ENCODE results near the gene ABI1. TPM values are rescaled to one million over a fixed set of nuclear protein-coding genes. Genes with fewer than 3 reads are reported as not detected.

The ABI1 gene
- total RNA-seq, 4 donors from 2014 or later: 29.9 to 54.5 (median 47.8) TPM

DNA sequence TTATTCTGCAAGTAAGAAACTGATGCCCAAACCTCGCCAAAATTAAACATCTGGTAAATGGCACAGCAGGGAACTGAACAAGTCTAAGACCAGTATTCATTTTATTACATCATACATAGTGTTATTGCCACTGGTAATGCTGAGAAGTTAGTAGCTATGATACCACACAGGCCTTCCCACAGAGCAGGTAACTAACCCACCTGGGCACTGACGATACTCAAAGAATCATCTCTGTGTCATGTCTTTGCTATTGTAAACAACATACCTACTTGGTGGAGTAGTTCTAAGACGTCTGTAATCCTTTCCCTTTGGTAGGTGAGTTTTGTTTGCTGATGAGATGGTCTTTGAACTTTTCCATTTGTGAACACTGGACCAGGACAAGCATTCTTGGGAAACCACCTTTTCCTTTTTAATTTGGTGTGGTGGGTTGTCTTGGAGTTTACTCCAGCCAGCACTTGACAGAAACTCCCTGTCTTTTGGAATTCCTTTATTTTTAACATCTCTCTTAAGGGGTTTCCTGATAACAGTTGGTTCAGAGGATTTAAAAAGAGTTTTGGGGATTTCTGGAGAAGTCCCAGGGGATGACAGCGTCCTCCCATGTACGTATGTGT, 122.4 kb downstream of the ABI1 start:
- H3K36me3 ChIP-seq: peaks cover 0 to 24% (median 0%) of the 10 kb centered on the region in 4 donors
- in situ Hi-C loops (cut with MboI; ENCODE audit: low pct_ligation_motif_present in 1 of 4, low pct_unique_long_range_greater_than_20kb in 1 of 4, low sequenced_read_pairs in 3 of 4) (loop anchor here in 1 of 4 donors (25.0 kb wide), 1 partner anchor 124 kb away; the partner anchor contains the start of gene ABI1), intact Hi-C loops (cut with DNase I; ENCODE audit: low total_unique reads) (no loop called here)
- peaks cover 0 to 8% (median 2%) of the 10 kb centered on the region in 4 donors for H3K4me1 ChIP-seq
- no peak for DNase-seq
- H3K27me3 ChIP-seq: no peaks in the 10 kb centered on the region
- peak overlapping the region in 2 of 4 donors; percentile 9 to 30 for H3K27ac ChIP-seq
- no peaks in the 10 kb centered on the region for H3K9me3 ChIP-seq
- 67 to 75% methylated on average over 4 to 5 of the region's 5 CpGs for WGBS, 2 donors (ENCODE audit: low coverage in 1 of 2)
- no peak for TF ChIP-seq CTCF (IDR thresholded peaks at IDR 0.05)
- TF ChIP-seq POLR2AphosphoS5 (IDR thresholded peaks at IDR 0.05): no peak
- TF ChIP-seq EP300 (IDR thresholded peaks at IDR 0.05; ENCODE audit: low read depth): no peak
- TF ChIP-seq POLR2A (IDR thresholded peaks at IDR 0.05): no peak
- H3K4me3 ChIP-seq: no peak overlapping the region

DNA sequence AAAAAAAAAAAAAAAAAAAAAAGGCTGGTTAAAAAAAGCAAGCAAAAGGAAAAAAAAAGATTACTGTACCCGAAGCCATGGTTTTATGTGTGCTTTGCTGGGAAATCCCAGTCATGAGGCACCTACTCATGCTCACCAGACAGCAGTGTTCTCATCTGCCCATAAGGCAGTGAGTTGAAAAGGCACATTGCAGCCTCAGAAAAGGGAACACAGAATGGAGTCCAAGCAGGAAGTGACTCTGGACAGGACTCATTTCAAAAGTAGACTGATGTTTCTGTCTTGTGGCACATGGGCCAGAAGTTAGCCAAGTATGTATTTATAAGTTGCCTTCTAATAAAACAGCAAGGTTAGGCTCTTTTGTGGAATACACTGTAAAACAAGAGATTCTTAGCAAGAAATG, 123.0 kb downstream of the ABI1 start:
- Histone ChIP-seq H3K9me3 (no peaks in the 10 kb centered on the region), H3K4me3 (no peak overlapping the region), H3K36me3 (peaks cover 0 to 18% (median 0%) of the 10 kb centered on the region in 4 donors), H3K27me3 (no peaks in the 10 kb centered on the region), H3K27ac (peak overlapping the region in 2 of 4 donors; percentile 9 to 30), H3K4me1 (peaks cover 0 to 8% (median 2%) of the 10 kb centered on the region in 4 donors)
- no peak for TF ChIP-seq POLR2A (IDR thresholded peaks at IDR 0.05)
- TF ChIP-seq EP300 (IDR thresholded peaks at IDR 0.05; ENCODE audit: low read depth): no peak
- TF ChIP-seq CTCF (IDR thresholded peaks at IDR 0.05): no peak
- no peak for DNase-seq
- WGBS, 2 donors (ENCODE audit: low coverage in 1 of 2): 43 to 48% methylated on average over 1 of the region's 1 CpG
- intact Hi-C loops (cut with DNase I; ENCODE audit: low total_unique reads) (no loop called here), in situ Hi-C loops (cut with MboI; ENCODE audit: low pct_ligation_motif_present in 1 of 4, low pct_unique_long_range_greater_than_20kb in 1 of 4, low sequenced_read_pairs in 3 of 4) (loop anchor here in 1 of 4 donors (25.0 kb wide), 1 partner anchor 125 kb away; the partner anchor contains the start of gene ABI1)

- H3K27ac ChIP-seq: no peak overlapping the region
- WGBS, 2 donors (ENCODE audit: low coverage in 1 of 2): 83 to 92% methylated on average over 1 to 4 of the region's 4 CpGs
Observed at GRCh38 chr10:26735435-26735834, 125.3 kb downstream of the ABI1 start.

More at GRCh38 chr10:26735435-26735834, 125.3 kb downstream of the ABI1 start:
- H3K36me3 ChIP-seq: peaks cover 0 to 6% (median 0%) of the 10 kb centered on the region in 4 donors
- intact Hi-C loops (cut with DNase I; ENCODE audit: low total_unique reads) (no loop called here), in situ Hi-C loops (cut with MboI; ENCODE audit: low pct_ligation_motif_present in 1 of 4, low pct_unique_long_range_greater_than_20kb in 1 of 4, low sequenced_read_pairs in 3 of 4) (loop anchor here in 1 of 4 donors (25.0 kb wide), 1 partner anchor 127 kb away; the partner anchor contains the start of gene ABI1)
- no peak overlapping the region for H3K4me3 ChIP-seq
- H3K4me1 ChIP-seq: peaks cover 0 to 8% (median 2%) of the 10 kb centered on the region in 4 donors
- TF ChIP-seq EP300 (IDR thresholded peaks at IDR 0.05; ENCODE audit: low read depth) (no peak), POLR2AphosphoS5 (IDR thresholded peaks at IDR 0.05) (no peak), CTCF (IDR thresholded peaks at IDR 0.05) (no peak), POLR2A (IDR thresholded peaks at IDR 0.05) (no peak)
- H3K27me3 ChIP-seq: no peaks in the 10 kb centered on the region
- no peaks in the 10 kb centered on the region for H3K9me3 ChIP-seq
- DNase-seq: no peak

Measured in transverse colon (tissue), 4 donors.